ENCODE measurements around the gene AKT3. TPM values are rescaled to one million over a fixed set of nuclear protein-coding genes. Genes with fewer than 3 reads are reported as not detected.
A peak's percentile ranks its signal among the peaks of the same experiment; 100 is the strongest.

The AKT3 gene
- total RNA-seq, 1 experiment from 2014 or later = 18.7 TPM

DNA sequence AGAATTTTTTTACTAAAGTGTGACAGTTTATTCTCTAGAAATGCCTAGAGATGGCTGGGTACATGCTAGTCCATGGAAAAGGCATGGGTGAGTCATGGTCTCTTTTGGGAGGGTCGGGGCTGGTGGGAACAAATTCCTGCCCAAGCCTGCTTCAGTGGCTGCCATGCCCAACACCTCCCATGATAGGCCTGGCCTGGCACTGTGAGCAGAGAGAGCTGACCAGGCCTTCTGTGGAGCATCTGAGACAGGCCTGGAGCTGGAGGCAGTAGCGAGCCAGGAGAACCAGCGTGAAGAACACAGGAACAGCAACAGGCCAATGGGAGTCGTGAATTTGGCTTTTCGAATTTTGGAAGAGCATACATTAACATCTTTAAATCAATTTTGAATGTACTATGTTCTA lies 385.0 kb downstream of the AKT3 start:
- no TSS peak for BruUV-seq (replicated peaks)

DNA sequence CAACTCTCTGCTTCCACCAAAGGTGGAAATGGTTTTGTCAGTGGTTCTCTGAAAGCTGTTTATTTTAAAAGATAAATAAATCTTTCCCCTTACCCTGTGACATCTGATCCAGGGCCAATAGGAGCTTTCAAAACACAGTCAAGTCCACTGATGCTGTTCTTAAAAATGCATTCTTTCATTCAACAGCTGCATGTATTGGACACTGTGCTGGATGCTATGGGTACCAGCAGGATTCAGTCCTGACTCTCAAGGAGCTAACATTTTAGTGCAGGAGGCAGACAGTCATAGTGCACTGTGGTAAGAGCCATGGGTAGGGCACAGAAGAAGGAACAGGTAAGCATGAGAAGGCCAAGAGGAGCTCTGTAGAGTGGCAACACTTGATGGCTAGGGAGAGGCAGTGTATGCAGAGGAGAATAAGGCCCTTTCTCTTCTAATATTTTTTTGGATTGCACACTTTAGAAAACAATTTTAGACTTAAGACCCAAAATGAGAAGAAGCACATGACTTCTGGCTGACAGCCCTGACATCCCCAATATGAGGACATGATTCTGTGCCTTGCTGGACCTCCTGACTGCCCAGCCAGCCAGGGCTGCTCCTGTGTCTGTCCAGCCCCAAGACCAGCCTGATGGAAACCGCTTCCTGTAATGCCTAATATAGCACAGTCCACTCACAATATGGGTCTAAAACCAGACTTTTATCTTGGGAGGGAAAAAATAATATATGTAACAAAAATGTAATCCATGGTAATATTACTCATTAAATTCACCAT lies 386.9 kb downstream of the AKT3 start:
- DNase-seq (no peak), ATAC-seq (no peak)
- no peaks in the 10 kb centered on the region for H3K9me2 ChIP-seq (replicated peaks; ENCODE audit: low read length)
- no peaks in the 10 kb centered on the region for H3F3A ChIP-seq (ENCODE audit: low read length, unreplicated experiment)
- TF ChIP-seq EZH2 (IDR thresholded peaks at IDR 0.05; ENCODE audit: low read length, unreplicated experiment) (no peak), EZH2phosphoT487 (IDR thresholded peaks at IDR 0.05; ENCODE audit: borderline replicate concordance, low read length) (no peak)
- TF ChIP-seq, protein P1, sequence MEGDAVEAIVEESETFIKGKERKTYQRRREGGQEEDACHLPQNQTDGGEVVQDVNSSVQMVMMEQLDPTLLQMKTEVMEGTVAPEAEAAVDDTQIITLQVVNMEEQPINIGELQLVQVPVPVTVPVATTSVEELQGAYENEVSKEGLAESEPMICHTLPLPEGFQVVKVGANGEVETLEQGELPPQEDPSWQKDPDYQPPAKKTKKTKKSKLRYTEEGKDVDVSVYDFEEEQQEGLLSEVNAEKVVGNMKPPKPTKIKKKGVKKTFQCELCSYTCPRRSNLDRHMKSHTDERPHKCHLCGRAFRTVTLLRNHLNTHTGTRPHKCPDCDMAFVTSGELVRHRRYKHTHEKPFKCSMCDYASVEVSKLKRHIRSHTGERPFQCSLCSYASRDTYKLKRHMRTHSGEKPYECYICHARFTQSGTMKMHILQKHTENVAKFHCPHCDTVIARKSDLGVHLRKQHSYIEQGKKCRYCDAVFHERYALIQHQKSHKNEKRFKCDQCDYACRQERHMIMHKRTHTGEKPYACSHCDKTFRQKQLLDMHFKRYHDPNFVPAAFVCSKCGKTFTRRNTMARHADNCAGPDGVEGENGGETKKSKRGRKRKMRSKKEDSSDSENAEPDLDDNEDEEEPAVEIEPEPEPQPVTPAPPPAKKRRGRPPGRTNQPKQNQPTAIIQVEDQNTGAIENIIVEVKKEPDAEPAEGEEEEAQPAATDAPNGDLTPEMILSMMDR (conservative IDR thresholded peaks at IDR 0.05; ENCODE audit: low read depth, low read length) = no peak
- H3K4me1 ChIP-seq (ENCODE audit: insufficient read depth, low read length) = no peaks in the 10 kb centered on the region
- BruUV-seq (replicated peaks) = no TSS peak
- H2AFZ ChIP-seq (ENCODE audit: low read length) = no peak overlapping the region
- H3K9me3 ChIP-seq (ENCODE audit: low read length) = no peaks in the 10 kb centered on the region
- H3K4me3 ChIP-seq (ENCODE audit: low read length) = no peak overlapping the region
- H3K79me2 ChIP-seq (ENCODE audit: low read length) = no peaks in the 10 kb centered on the region
- H3K36me3 ChIP-seq (ENCODE audit: low read depth, low read length) = no peaks in the 10 kb centered on the region
- ChIA-PET POLR2A (ENCODE audit: unreplicated experiment) (no interaction called here), CTCF (no interaction called here)
- intact Hi-C loops (cut with micrococcal nuclease) = no loop called here
- no peaks in the 10 kb centered on the region for H3K27me3 ChIP-seq (ENCODE audit: low read length)
- H4K20me1 ChIP-seq (ENCODE audit: low read length) = no peaks in the 10 kb centered on the region
- no peak overlapping the region for H3K9ac ChIP-seq (ENCODE audit: low read length)
- no peak overlapping the region for H3K4me2 ChIP-seq (ENCODE audit: low read length)
- H3K27ac ChIP-seq (ENCODE audit: low read length) = no peak overlapping the region

More for the DNA sequence above, 385.0 kb downstream of the AKT3 start:
- H3K4me1 ChIP-seq (ENCODE audit: insufficient read depth, low read length) = no peaks in the 10 kb centered on the region
- no peak overlapping the region for H3K9ac ChIP-seq (ENCODE audit: low read length)
- no peaks in the 10 kb centered on the region for H3K9me2 ChIP-seq (replicated peaks; ENCODE audit: low read length)
- TF ChIP-seq EZH2phosphoT487 (IDR thresholded peaks at IDR 0.05; ENCODE audit: borderline replicate concordance, low read length) = no peak
- TF ChIP-seq EZH2 (IDR thresholded peaks at IDR 0.05; ENCODE audit: low read length, unreplicated experiment) = no peak
- TF ChIP-seq, protein P1 (conservative IDR thresholded peaks at IDR 0.05; ENCODE audit: low read depth, low read length) = no peak
- no peaks in the 10 kb centered on the region for H3K9me3 ChIP-seq (ENCODE audit: low read length)
- no peaks in the 10 kb centered on the region for H3K79me2 ChIP-seq (ENCODE audit: low read length)
- no peak overlapping the region for H2AFZ ChIP-seq (ENCODE audit: low read length)
- ATAC-seq (peak; percentile 31; the same call in 1 of the 2 replicates), DNase-seq (no peak)
- no peaks in the 10 kb centered on the region for H4K20me1 ChIP-seq (ENCODE audit: low read length)
- H3K27ac ChIP-seq (ENCODE audit: low read length) = no peak overlapping the region
- no peak overlapping the region for H3K4me2 ChIP-seq (ENCODE audit: low read length)
- intact Hi-C loops (cut with micrococcal nuclease) = no loop called here
- H3F3A ChIP-seq (ENCODE audit: low read length, unreplicated experiment) = no peaks in the 10 kb centered on the region
- ChIA-PET CTCF (interaction anchor here (0.7 kb wide), 1 partner anchor 11 kb away, joined by 3 read pairs; no protein-coding TSS in a partner anchor), POLR2A (ENCODE audit: unreplicated experiment) (no interaction called here)
- H3K36me3 ChIP-seq (ENCODE audit: low read depth, low read length) = no peaks in the 10 kb centered on the region
- no peak overlapping the region for H3K4me3 ChIP-seq (ENCODE audit: low read length)
- H3K27me3 ChIP-seq (ENCODE audit: low read length) = no peaks in the 10 kb centered on the region

DNA sequence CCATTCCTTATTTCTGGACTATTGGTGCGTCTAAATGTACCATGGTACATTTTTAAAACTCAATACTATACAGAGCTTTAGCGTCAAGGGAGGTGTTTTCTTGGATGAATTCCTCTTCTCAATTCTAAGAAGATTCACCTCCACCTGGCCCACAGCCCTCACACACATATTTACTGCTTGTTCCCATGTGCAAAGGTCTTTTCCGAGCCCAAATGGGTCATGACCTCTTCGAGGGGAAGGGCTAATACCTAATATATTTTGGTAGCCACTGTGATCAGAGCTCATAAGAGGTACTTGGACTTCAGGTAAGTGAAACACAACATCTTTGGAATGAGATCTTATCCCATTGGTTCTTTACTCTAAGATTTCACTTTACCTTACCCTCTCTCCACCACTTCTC lies 388.3 kb downstream of the AKT3 start:
- H3K9me2 ChIP-seq (replicated peaks; ENCODE audit: low read length) = no peaks in the 10 kb centered on the region

More for the DNA sequence above, 388.3 kb downstream of the AKT3 start:
- Histone ChIP-seq H3K4me1 (ENCODE audit: insufficient read depth, low read length) (no peaks in the 10 kb centered on the region), H3K79me2 (ENCODE audit: low read length) (no peaks in the 10 kb centered on the region), H4K20me1 (ENCODE audit: low read length) (no peaks in the 10 kb centered on the region), H2AFZ (ENCODE audit: low read length) (no peak overlapping the region), H3K27me3 (ENCODE audit: low read length) (no peaks in the 10 kb centered on the region), H3K9me3 (ENCODE audit: low read length) (no peaks in the 10 kb centered on the region), H3K9ac (ENCODE audit: low read length) (no peak overlapping the region), H3K27ac (ENCODE audit: low read length) (no peak overlapping the region), H3K4me2 (ENCODE audit: low read length) (no peak overlapping the region), H3F3A (ENCODE audit: low read length, unreplicated experiment) (no peaks in the 10 kb centered on the region), H3K36me3 (ENCODE audit: low read depth, low read length) (no peaks in the 10 kb centered on the region), H3K4me3 (ENCODE audit: low read length) (no peak overlapping the region)
- intact Hi-C loops (cut with micrococcal nuclease) = no loop called here
- CTCF ChIA-PET = no interaction called here
- POLR2A ChIA-PET (ENCODE audit: unreplicated experiment) = no interaction called here
- ATAC-seq (no peak), DNase-seq (no peak)
- BruUV-seq (replicated peaks) = no TSS peak
- TF ChIP-seq, protein P1 (conservative IDR thresholded peaks at IDR 0.05; ENCODE audit: low read depth, low read length) = no peak
- TF ChIP-seq EZH2 (IDR thresholded peaks at IDR 0.05; ENCODE audit: low read length, unreplicated experiment) (no peak), EZH2phosphoT487 (IDR thresholded peaks at IDR 0.05; ENCODE audit: borderline replicate concordance, low read length) (no peak)
